Effector memory CD4-positive, alpha-beta T cell (primary cell): Measurements from ENCODE around the gene NMD3.

Experiments
- DNase-seq, 3 donors: peaks; one replicate each; pipeline ENCODE4 v3.0.0-alpha.2; 2020
- H3K27ac ChIP-seq: 2 replicates; pipeline ENCODE4 v1.7.0; 2013; ENCODE audit warnings: mild to moderate bottlenecking, low read length, moderate library complexity; ENCODE audit not compliant: insufficient read depth, poor library complexity, severe bottlenecking
- H3K27me3 ChIP-seq: replicated peaks from 2 replicates; pipeline ENCODE4 v1.7.0; 2013; ENCODE audit warnings: mild to moderate bottlenecking, low read length; ENCODE audit not compliant: insufficient read depth, control insufficient read depth, poor library complexity, severe bottlenecking
- H3K36me3 ChIP-seq: 2 replicates; pipeline ENCODE4 v1.7.0; 2013; ENCODE audit warnings: mild to moderate bottlenecking, low read length, moderate library complexity; ENCODE audit not compliant: control insufficient read depth, insufficient read depth
- H3K4me1 ChIP-seq: 2 replicates; pipeline ENCODE4 v1.7.0; 2013; ENCODE audit warnings: low read length, mild to moderate bottlenecking; ENCODE audit not compliant: control insufficient read depth, insufficient read depth, poor library complexity, severe bottlenecking
- H3K4me3 ChIP-seq: 2 replicates; pipeline ENCODE4 v1.7.0; 2013; ENCODE audit warnings: low read length, low read depth, mild to moderate bottlenecking; ENCODE audit not compliant: insufficient read depth, poor library complexity, severe bottlenecking
- H3K9me3 ChIP-seq: 2 replicates; pipeline ENCODE4 v1.7.0; 2013; ENCODE audit warnings: mild to moderate bottlenecking, low read length, moderate library complexity; ENCODE audit not compliant: control insufficient read depth

NMD3 gene

GRCh38 chr3:161253711-161254110 lies 32.6 kb downstream of the NMD3 start:
- Histone ChIP-seq H3K4me1 (no peaks in the 10 kb centered on the region), H3K4me3 (no peak overlapping the region), H3K27ac (no peak overlapping the region), H3K9me3 (no peaks in the 10 kb centered on the region), H3K36me3 (peaks cover 29% of the 10 kb centered on the region), H3K27me3 (no peaks in the 10 kb centered on the region)
- DNase-seq: no peak

GRCh38 chr3:161254861-161255260 lies 33.8 kb downstream of the NMD3 start:
- no peak for DNase-seq
- H3K36me3 ChIP-seq: peaks cover 19% of the 10 kb centered on the region
- H3K4me1 ChIP-seq: no peaks in the 10 kb centered on the region
- H3K27ac ChIP-seq: no peak overlapping the region
- no peaks in the 10 kb centered on the region for H3K27me3 ChIP-seq
- no peak overlapping the region for H3K4me3 ChIP-seq
- no peaks in the 10 kb centered on the region for H3K9me3 ChIP-seq

GRCh38 chr3:161263057-161263456 lies 41.9 kb downstream of the NMD3 start:
- Histone ChIP-seq H3K27ac (no peak overlapping the region), H3K36me3 (no peaks in the 10 kb centered on the region), H3K4me1 (no peaks in the 10 kb centered on the region), H3K27me3 (no peaks in the 10 kb centered on the region), H3K9me3 (no peaks in the 10 kb centered on the region), H3K4me3 (no peak overlapping the region)
- no peak for DNase-seq

GRCh38 chr3:161264852-161265251 lies 43.7 kb downstream of the NMD3 start:
- Histone ChIP-seq H3K9me3 (no peaks in the 10 kb centered on the region), H3K27ac (no peak overlapping the region), H3K4me1 (no peaks in the 10 kb centered on the region), H3K36me3 (no peaks in the 10 kb centered on the region), H3K4me3 (no peak overlapping the region), H3K27me3 (no peaks in the 10 kb centered on the region)
- no peak for DNase-seq

- H3K4me3 ChIP-seq: no peak overlapping the region
- H3K4me1 ChIP-seq: no peaks in the 10 kb centered on the region
- H3K9me3 ChIP-seq: no peaks in the 10 kb centered on the region
- H3K27ac ChIP-seq: no peak overlapping the region
- no peak for DNase-seq
- H3K27me3 ChIP-seq: no peaks in the 10 kb centered on the region
- no peaks in the 10 kb centered on the region for H3K36me3 ChIP-seq
These were observed 44.9 kb downstream of the NMD3 start for GRCh38 chr3:161265916-161266571.

- no peak overlapping the region for H3K27ac ChIP-seq
These were observed 45.6 kb downstream of the NMD3 start for GRCh38 chr3:161266731-161267150.

GRCh38 chr3:161267646-161268045 lies 46.5 kb downstream of the NMD3 start:
- no peak for DNase-seq
- H3K4me3 ChIP-seq: no peak overlapping the region
- no peaks in the 10 kb centered on the region for H3K27me3 ChIP-seq
- H3K36me3 ChIP-seq: no peaks in the 10 kb centered on the region
- no peaks in the 10 kb centered on the region for H3K9me3 ChIP-seq
- no peaks in the 10 kb centered on the region for H3K4me1 ChIP-seq
- no peak overlapping the region for H3K27ac ChIP-seq

More at GRCh38 chr3:161266731-161267150, 45.6 kb downstream of the NMD3 start:
- no peak for DNase-seq
- Histone ChIP-seq H3K27me3 (no peaks in the 10 kb centered on the region), H3K9me3 (no peaks in the 10 kb centered on the region), H3K4me1 (no peaks in the 10 kb centered on the region), H3K4me3 (no peak overlapping the region), H3K36me3 (no peaks in the 10 kb centered on the region)

- Histone ChIP-seq H3K36me3 (no peaks in the 10 kb centered on the region), H3K4me3 (no peak overlapping the region), H3K4me1 (no peaks in the 10 kb centered on the region), H3K27me3 (no peaks in the 10 kb centered on the region), H3K27ac (no peak overlapping the region), H3K9me3 (no peaks in the 10 kb centered on the region)
- no peak for DNase-seq
These were observed 47.5 kb downstream of the NMD3 start for GRCh38 chr3:161268601-161269000.

GRCh38 chr3:161270991-161271390 lies 49.9 kb downstream of the NMD3 start:
- no peak for DNase-seq
- no peaks in the 10 kb centered on the region for H3K36me3 ChIP-seq
- no peaks in the 10 kb centered on the region for H3K27me3 ChIP-seq
- H3K4me3 ChIP-seq: no peak overlapping the region
- no peaks in the 10 kb centered on the region for H3K9me3 ChIP-seq
- H3K27ac ChIP-seq: no peak overlapping the region
- H3K4me1 ChIP-seq: no peaks in the 10 kb centered on the region

GRCh38 chr3:161271646-161272045 lies 50.5 kb downstream of the NMD3 start:
- Histone ChIP-seq H3K9me3 (no peaks in the 10 kb centered on the region), H3K27ac (no peak overlapping the region), H3K27me3 (no peaks in the 10 kb centered on the region), H3K36me3 (no peaks in the 10 kb centered on the region), H3K4me3 (no peak overlapping the region), H3K4me1 (no peaks in the 10 kb centered on the region)
- DNase-seq: no peak
